Heart right ventricle (tissue), 16 donors: ENCODE data around the gene OCA2. TPM values are rescaled to one million over a fixed set of nuclear protein-coding genes. Genes with fewer than 3 reads are reported as not detected.

Experiments
- ATAC-seq, 8 donors: fragments of 200-7000 bp; cut with Tn5 transposase; one replicate each; pipeline ENCODE4 v1.9.1; 2020; ENCODE audit warnings: mild to moderate bottlenecking in 8 of 8, moderate library complexity in 8 of 8, moderate number of reproducible peaks in 1 of 8
- DNase-seq, 2 donors: peaks; one replicate each; pipeline ENCODE4 v3.0.0-alpha.2; 2020
- H3K27ac ChIP-seq, 10 donors: fragments of 200-600 bp; sonication (generic) in 2 of 10; one replicate each; pipeline versions ENCODE4 v1.5.0 to v1.8.0; 2020 to 2022; ENCODE audit warnings: mild to moderate bottlenecking in 3 of 10
- H3K27me3 ChIP-seq, 7 donors: fragments of 200-600 bp; one replicate each; pipeline ENCODE4 v1.8.0; 2021 to 2022; ENCODE audit warnings: mild to moderate bottlenecking in 2 of 7
- H3K36me3 ChIP-seq, 9 donors: fragments of 200-600 bp; sonication (generic) in 1 of 9; one replicate each; pipeline versions ENCODE4 v1.5.0 to v1.8.0; 2020 to 2022; ENCODE audit warnings: mild to moderate bottlenecking in 2 of 9
- H3K4me1 ChIP-seq, 9 donors: fragments of 200-600 bp; sonication (generic) in 1 of 9; one replicate each; pipeline versions ENCODE4 v1.5.0 to v1.8.0; 2020 to 2022; ENCODE audit warnings: mild to moderate bottlenecking in 4 of 9
- H3K4me3 ChIP-seq, 10 donors: fragments of 200-600 bp; sonication (generic) in 2 of 10; one replicate each; pipeline versions ENCODE4 v1.5.0 to v1.8.0; 2020 to 2022; ENCODE audit warnings: mild to moderate bottlenecking in 7 of 10, moderate library complexity in 2 of 10
- H3K9me3 ChIP-seq, 11 donors: fragments of 200-600 bp in 10 of 11; sonication (generic) in 2 of 11; one replicate each; pipeline versions ENCODE4 v1.5.0 to v1.8.0; 2013 to 2022; ENCODE audit warnings: mild to moderate bottlenecking in 2 of 11, control low read depth in 1 of 11, moderate library complexity in 1 of 11
- WGBS, 2 donors: extraction: QIAGEN DNeasy Blood & Tissue Kit; methylation state at CpG; one replicate each; pipeline ENCODE4 v1.1.7; 2013; ENCODE audit warnings: inconsistent platforms in 1 of 2; 5-methylcytosine and 5-hydroxymethylcytosine counted together
- intact Hi-C, 10 donors: fragments of 100-400 bp; cut with DNase I; formaldehyde crosslinking; loops; one replicate each; pipeline versions ENCODE4 v1.11.1 to v1.14.2; 2022
- polyA plus RNA-seq, 2 donors: library from polyadenylated mRNA; stranded (reverse); fragments of 200-250 nt; gene quantifications; one replicate each; pipeline ENCODE4 v1.2.3, GENCODE V29; 2013
- total RNA-seq, 10 donors: library from RNA; stranded (reverse); fragmentation: NEBNext Ultra II Directional in 3 of 10; extraction: Animal tissue kit (Norgen Biotek cat#: 25700) in 3 of 10; gene quantifications; one replicate each; pipeline versions ENCODE4 v1.2.1 to v1.2.4, GENCODE V29; 2021 to 2023
- TF ChIP-seq, protein P1 (sequence below), 9 donors: fragments of 200-600 bp; sonication (generic) in 2 of 9; IDR thresholded peaks; one replicate each; pipeline versions ENCODE4 v1.5.0 to v1.8.0; 2021 to 2022; ENCODE audit warnings: antibody characterized with exemption in 9 of 9, mild to moderate bottlenecking in 5 of 9, moderate library complexity in 1 of 9
- donor health status: Arrhythmogenic right ventricular cardiomyopathy.
- donor health status: ischemic (EF 13 %, LVEDD 7.1; RV severe dilation, severe dysfunction).
- donor health status: healthy with polysubstance abuse.
- donor health status: DM: no; HTN: yes; CAD: no.
- donor health status: DM: no; HTN: no; CAD: no.
- donor health status: ischemic (EF 25% LVEDD 6.9; RV normal size, moderate dysfunction).
- donor health status: ischemic (EF 25% LVEDD 5.7; RV mildly dilated, moderate dysfunction).
- donor health status: healthy.
- donor health status: DM: yes; HTN: yes; CAD: no.
- donor health status: Ischemic cardiomyopathy.
- donor health status: ischemic (EF 35%, LVEDD 5.7; RV mildly dilated, moderate dysfunction).
- donor health status: nonischemic (EF 11% LVEDD 7.7; RV severe dilation, severe dysfunction).
- donor health status: DM: yes; HTN: yes; CAD: no.
- donor health status: PGD.
- donor health status: ischemic (EF 29% LVEDD 5.4; RV normal size, mild dysfunction).
- donor health status: nonischemic (EF 23%, LVEDD 6.1; RV moderate dilation, normal function).

Gene OCA2
- total and polyA plus RNA-seq, 12 donors = 0.04 to 0.32 (median 0.17) TPM; not detected in 6

DNA sequence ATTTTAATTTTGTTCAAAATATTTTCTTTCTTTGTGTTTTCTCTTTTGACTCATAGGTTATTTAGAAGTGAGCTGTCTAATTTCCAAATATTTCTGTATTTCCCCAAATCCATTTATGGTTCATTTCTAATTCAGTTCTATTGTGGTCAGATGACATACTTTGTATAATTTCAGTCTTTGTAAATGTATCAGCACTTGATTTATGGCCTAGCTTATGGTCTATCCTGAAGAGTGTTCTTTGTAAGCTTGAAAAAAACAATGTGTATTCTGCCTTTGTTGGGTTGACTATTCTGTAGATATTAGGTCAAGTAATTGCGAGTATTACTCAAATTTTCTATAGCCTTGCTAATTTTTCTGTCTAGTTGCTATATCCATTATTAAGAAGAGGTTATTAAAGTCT lies 311.2 kb downstream of the OCA2 start:
- DNase-seq (no peak), ATAC-seq (no peak)
- 77 to 88% methylated on average over 1 of the region's 1 CpG for WGBS, 2 donors
- Histone ChIP-seq H3K4me1 (no peaks in the 10 kb centered on the region), H3K27ac (no peak overlapping the region), H3K27me3 (no peaks in the 10 kb centered on the region), H3K9me3 (no peaks in the 10 kb centered on the region), H3K4me3 (no peak overlapping the region), H3K36me3 (no peaks in the 10 kb centered on the region)
- intact Hi-C loops = no loop called here
- TF ChIP-seq, protein P1, sequence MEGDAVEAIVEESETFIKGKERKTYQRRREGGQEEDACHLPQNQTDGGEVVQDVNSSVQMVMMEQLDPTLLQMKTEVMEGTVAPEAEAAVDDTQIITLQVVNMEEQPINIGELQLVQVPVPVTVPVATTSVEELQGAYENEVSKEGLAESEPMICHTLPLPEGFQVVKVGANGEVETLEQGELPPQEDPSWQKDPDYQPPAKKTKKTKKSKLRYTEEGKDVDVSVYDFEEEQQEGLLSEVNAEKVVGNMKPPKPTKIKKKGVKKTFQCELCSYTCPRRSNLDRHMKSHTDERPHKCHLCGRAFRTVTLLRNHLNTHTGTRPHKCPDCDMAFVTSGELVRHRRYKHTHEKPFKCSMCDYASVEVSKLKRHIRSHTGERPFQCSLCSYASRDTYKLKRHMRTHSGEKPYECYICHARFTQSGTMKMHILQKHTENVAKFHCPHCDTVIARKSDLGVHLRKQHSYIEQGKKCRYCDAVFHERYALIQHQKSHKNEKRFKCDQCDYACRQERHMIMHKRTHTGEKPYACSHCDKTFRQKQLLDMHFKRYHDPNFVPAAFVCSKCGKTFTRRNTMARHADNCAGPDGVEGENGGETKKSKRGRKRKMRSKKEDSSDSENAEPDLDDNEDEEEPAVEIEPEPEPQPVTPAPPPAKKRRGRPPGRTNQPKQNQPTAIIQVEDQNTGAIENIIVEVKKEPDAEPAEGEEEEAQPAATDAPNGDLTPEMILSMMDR (IDR thresholded peaks at IDR 0.05) = no peak

DNA sequence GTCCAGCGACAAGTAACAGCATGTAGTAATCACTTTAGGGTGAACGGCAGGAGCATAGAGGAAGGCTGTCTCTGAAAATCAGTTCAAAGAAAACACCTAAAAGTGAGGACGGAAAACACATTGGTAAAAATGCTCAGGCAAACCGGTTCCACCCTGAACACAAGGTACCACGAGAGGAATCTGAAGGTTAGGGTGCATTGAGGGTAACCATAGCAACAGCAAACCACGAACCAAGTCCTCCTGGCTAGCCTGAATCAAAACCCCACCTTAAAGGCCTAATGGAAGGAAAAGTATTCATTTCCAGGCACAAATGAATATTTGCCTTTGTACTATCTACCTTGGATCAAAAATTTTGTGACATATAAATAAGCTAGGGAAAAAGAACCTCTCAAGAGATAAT lies 315.0 kb downstream of the OCA2 start:
- Histone ChIP-seq H3K36me3 (no peaks in the 10 kb centered on the region), H3K4me3 (no peak overlapping the region), H3K27ac (no peak overlapping the region), H3K27me3 (no peaks in the 10 kb centered on the region), H3K4me1 (no peaks in the 10 kb centered on the region), H3K9me3 (peaks cover 0 to 12% (median 0%) of the 10 kb centered on the region in 11 donors)
- TF ChIP-seq, protein P1 (IDR thresholded peaks at IDR 0.05) = no peak
- WGBS, 2 donors = 79 to 81% methylated on average over 6 of the region's 6 CpGs
- ATAC-seq (no peak), DNase-seq (no peak)
- intact Hi-C loops = no loop called here

DNA sequence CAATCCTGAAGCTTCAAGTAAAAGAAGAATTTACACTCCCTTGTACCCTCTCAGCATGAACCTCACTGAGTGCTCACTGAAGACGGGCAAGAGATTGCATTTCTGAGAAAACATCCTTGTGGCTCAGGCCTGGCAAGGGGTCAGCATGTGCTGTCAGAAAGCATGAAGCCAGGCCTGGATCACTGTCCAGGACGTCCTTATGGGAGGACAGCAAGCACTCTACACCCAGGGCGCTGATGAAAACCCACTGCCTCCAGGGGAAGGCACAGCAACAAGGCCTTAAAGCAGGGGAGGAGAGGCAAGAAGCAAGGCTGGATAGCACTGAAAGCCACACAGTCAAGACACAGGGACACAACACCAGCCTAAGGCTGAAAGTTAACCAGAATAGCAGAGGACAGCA lies 315.4 kb downstream of the OCA2 start:
- WGBS, 2 donors = 56 to 60% methylated on average over 3 of the region's 3 CpGs
- DNase-seq = no peak
- Histone ChIP-seq H3K36me3 (no peaks in the 10 kb centered on the region), H3K4me3 (no peak overlapping the region), H3K27me3 (no peaks in the 10 kb centered on the region), H3K9me3 (peaks cover 0 to 17% (median 0%) of the 10 kb centered on the region in 11 donors), H3K4me1 (no peaks in the 10 kb centered on the region), H3K27ac (no peak overlapping the region)
- intact Hi-C loops = no loop called here
- TF ChIP-seq, protein P1 (IDR thresholded peaks at IDR 0.05) = no peak
- no peak for ATAC-seq

DNA sequence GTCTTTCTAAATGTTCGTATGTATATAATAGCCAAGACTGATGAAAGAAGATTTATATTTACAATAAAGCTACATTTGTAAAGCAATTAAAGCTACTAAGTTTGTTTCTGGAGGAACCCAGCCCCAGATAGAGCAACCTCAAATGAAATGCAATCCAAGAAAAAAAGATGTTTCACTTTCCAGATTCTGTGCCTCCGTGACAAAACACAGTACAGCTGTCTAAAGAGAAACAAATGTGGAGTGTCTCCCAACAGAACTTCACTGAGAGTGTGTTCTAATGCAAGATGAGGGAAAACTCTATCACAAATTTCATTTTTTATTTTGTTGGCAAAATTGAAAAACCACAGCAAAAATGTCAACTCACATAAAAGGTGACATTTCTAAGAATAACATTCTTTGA lies 317.0 kb downstream of the OCA2 start:
- no peak for DNase-seq
- no peak for ATAC-seq
- TF ChIP-seq, protein P1 (IDR thresholded peaks at IDR 0.05) = no peak
- intact Hi-C loops = no loop called here
- Histone ChIP-seq H3K27ac (no peak overlapping the region), H3K27me3 (no peaks in the 10 kb centered on the region), H3K4me3 (no peak overlapping the region), H3K36me3 (no peaks in the 10 kb centered on the region), H3K4me1 (no peaks in the 10 kb centered on the region), H3K9me3 (peaks cover 0 to 19% (median 0%) of the 10 kb centered on the region in 11 donors)
- 61 to 62% methylated on average over 2 of the region's 2 CpGs for WGBS, 2 donors
